ENCODE results near the gene POLR3F.
A peak's percentile ranks its signal among the peaks of the same experiment; 100 is the strongest.
"Not testable (repeated sequence)": the region's sequence is repeated elsewhere in the genome, so short reads cannot be mapped to it uniquely, and the experiment has no call there.

POLR3F gene

DNA sequence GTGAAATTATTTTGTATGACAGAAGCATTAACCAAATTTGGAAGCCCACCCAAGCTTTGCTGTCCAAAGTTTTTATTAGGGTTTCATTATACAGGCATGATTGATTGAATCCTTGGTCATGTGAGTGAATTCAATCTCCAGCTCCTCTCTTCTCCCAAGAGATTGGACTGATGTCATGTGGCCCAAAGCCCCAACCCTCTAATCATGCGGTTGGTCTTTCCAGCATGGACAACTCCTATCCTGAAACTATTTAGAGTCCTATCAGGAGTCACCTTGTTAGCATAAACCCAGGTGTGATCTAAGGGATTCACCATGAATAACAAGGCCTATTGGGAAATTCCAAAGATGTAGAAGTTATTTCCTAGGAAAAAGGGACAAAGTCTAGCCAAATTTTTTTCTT, 10.6 kb downstream of the POLR3F start:
- TF ChIP-seq, protein P1, sequence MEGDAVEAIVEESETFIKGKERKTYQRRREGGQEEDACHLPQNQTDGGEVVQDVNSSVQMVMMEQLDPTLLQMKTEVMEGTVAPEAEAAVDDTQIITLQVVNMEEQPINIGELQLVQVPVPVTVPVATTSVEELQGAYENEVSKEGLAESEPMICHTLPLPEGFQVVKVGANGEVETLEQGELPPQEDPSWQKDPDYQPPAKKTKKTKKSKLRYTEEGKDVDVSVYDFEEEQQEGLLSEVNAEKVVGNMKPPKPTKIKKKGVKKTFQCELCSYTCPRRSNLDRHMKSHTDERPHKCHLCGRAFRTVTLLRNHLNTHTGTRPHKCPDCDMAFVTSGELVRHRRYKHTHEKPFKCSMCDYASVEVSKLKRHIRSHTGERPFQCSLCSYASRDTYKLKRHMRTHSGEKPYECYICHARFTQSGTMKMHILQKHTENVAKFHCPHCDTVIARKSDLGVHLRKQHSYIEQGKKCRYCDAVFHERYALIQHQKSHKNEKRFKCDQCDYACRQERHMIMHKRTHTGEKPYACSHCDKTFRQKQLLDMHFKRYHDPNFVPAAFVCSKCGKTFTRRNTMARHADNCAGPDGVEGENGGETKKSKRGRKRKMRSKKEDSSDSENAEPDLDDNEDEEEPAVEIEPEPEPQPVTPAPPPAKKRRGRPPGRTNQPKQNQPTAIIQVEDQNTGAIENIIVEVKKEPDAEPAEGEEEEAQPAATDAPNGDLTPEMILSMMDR (IDR thresholded peaks at IDR 0.05; ENCODE audit: low read depth, low read length): no peak
- H3K4me3 ChIP-seq (ENCODE audit: low read depth, low read length): no peak overlapping the region

- TF ChIP-seq, protein P1 (IDR thresholded peaks at IDR 0.05; ENCODE audit: low read depth, low read length): no peak
Observed at GRCh38 chr20:18481596-18481995, 14.4 kb downstream of the POLR3F start.

GRCh38 chr20:18488301-18488700, 21.1 kb downstream of the POLR3F start:
- no peak overlapping the region for H3K4me3 ChIP-seq (ENCODE audit: low read depth, low read length)
- TF ChIP-seq, protein P1 (IDR thresholded peaks at IDR 0.05; ENCODE audit: low read depth, low read length): no peak

More at GRCh38 chr20:18481596-18481995, 14.4 kb downstream of the POLR3F start:
- H3K4me3 ChIP-seq (ENCODE audit: low read depth, low read length): no peak overlapping the region

DNA sequence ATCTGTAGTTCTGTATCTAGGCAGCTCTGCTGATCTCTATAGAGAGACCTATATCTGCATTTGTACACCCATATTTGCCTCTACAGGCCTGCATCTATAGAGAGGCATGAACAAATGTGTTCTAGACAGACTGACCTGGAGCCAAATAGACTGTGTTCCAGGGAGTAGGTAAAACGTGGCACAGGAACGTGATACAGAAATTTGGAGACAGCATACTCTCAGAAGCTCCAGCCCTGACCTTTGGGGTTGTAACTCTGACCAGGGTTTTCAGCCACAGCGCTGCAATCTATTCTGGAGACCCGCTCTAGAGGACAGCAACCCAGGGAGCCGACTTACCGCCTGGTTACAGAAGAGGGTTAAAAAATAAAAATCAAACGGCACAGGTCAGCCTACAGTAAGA, 28.9 kb downstream of the POLR3F start:
- peak overlapping the region; percentile 78 for H3K4me3 ChIP-seq (ENCODE audit: low read depth, low read length)
- TF ChIP-seq, protein P1 (IDR thresholded peaks at IDR 0.05; ENCODE audit: low read depth, low read length): no peak

GRCh38 chr20:18496740-18497592, 29.8 kb downstream of the POLR3F start, which contains the start of gene RBBP9:
Gene RBBP9 (minus strand): TSS chr20:18497225. CDS start chr20:18497167, 58 bp downstream.
- TF ChIP-seq, protein P1 (IDR thresholded peaks at IDR 0.05; ENCODE audit: low read depth, low read length): no peak
- peak within 1 kb of the TSS; percentile 78 for H3K4me3 ChIP-seq (ENCODE audit: low read depth, low read length)

GRCh38 chr20:18497603-18498002, 30.4 kb downstream of the POLR3F start:
- H3K4me3 ChIP-seq (ENCODE audit: low read depth, low read length): no peak overlapping the region
- TF ChIP-seq, protein P1 (IDR thresholded peaks at IDR 0.05; ENCODE audit: low read depth, low read length): no peak

DNA sequence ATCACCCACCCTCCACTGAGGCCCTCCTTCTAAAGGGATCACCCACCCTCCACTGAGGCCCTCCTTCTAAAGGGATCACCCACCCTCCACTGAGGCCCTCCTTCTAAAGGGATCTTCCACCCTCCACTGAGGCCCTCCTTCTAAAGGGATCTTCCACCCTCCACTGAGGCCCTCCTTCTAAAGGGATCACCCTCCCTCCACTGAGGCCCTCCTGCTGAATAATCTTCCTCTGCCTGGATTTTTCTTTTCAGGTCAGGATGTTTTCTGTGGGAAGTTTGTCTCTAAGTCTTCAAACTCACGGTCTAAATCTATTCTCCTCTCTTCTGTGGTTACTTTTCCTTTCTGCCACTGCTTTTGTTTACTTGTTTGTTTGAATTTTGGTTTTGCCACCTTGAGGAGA, 34.5 kb downstream of the POLR3F start:
- not testable (repeated sequence) for H3K4me3 ChIP-seq (ENCODE audit: low read depth, low read length)
